PC-3 (cell line): Measurements from ENCODE around the gene CCDC7.

Source experiments
- EZH2 ChIP-seq: fragments of 300-600 bp; sonication (generic); IDR thresholded peaks from one replicate; pipeline ENCODE4 v1.6.1; 2017; ENCODE audit warnings: antibody characterized with exemption, mild to moderate bottlenecking, low read length; ENCODE audit not compliant: unreplicated experiment
- EZH2phosphoT487 ChIP-seq: fragments of 300-600 bp; sonication (generic); IDR thresholded peaks from 2 replicates; pipeline ENCODE4 v1.6.1; 2018; ENCODE audit warnings: mild to moderate bottlenecking, antibody characterized with exemption, low read length, borderline replicate concordance
- TF ChIP-seq, protein P1 (sequence below): fragments of 300-600 bp; sonication (generic); conservative IDR thresholded peaks from 2 replicates; pipeline ENCODE4 v1.5.1; 2017; ENCODE audit warnings: antibody characterized with exemption, low read depth, mild to moderate bottlenecking, low read length

- TF ChIP-seq, protein P1, sequence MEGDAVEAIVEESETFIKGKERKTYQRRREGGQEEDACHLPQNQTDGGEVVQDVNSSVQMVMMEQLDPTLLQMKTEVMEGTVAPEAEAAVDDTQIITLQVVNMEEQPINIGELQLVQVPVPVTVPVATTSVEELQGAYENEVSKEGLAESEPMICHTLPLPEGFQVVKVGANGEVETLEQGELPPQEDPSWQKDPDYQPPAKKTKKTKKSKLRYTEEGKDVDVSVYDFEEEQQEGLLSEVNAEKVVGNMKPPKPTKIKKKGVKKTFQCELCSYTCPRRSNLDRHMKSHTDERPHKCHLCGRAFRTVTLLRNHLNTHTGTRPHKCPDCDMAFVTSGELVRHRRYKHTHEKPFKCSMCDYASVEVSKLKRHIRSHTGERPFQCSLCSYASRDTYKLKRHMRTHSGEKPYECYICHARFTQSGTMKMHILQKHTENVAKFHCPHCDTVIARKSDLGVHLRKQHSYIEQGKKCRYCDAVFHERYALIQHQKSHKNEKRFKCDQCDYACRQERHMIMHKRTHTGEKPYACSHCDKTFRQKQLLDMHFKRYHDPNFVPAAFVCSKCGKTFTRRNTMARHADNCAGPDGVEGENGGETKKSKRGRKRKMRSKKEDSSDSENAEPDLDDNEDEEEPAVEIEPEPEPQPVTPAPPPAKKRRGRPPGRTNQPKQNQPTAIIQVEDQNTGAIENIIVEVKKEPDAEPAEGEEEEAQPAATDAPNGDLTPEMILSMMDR = no peak
- TF ChIP-seq EZH2 (no peak), EZH2phosphoT487 (no peak)
Measured at GRCh38 chr10:32901815-32902214, 455.9 kb downstream of the CCDC7 start.
